Testis (tissue), 3 donors: ENCODE data around the gene CCDC117. TPM values are rescaled to one million over a fixed set of nuclear protein-coding genes. Genes with fewer than 3 reads are reported as not detected.

Experiments used
- DNase-seq: peaks from one replicate; pipeline ENCODE4 v3.0.0-alpha.2; 2019
- H3K27ac ChIP-seq, 2 donors: fragments of 200-600 bp; sonication (generic); one replicate each; pipeline ENCODE4 v1.5.1; 2019
- H3K27me3 ChIP-seq: fragments of 200-600 bp; sonication (generic); one replicate; pipeline ENCODE4 v1.5.1; 2019
- H3K36me3 ChIP-seq: fragments of 200-600 bp; sonication (generic); one replicate; pipeline ENCODE4 v1.5.1; 2017; ENCODE audit warnings: low read depth; ENCODE audit errors: missing control alignments
- H3K4me1 ChIP-seq: fragments of 200-600 bp; sonication (generic); one replicate; pipeline ENCODE4 v1.5.1; 2019
- H3K4me3 ChIP-seq, 2 donors: fragments of 200-600 bp; sonication (generic); one replicate each; pipeline ENCODE4 v1.5.1; 2017 to 2019
- H3K9me3 ChIP-seq: fragments of 200-600 bp; sonication (generic); one replicate; pipeline ENCODE4 v1.5.1; 2017
- CTCF ChIP-seq, 3 experiments: fragments of 450-650 bp in 2 of 3; fragments of 200-600 bp in 1 of 3; sonication (generic) in 1 of 3; IDR thresholded peaks; one replicate each; pipeline ENCODE4 v1.5.1; 2016 to 2019; ENCODE audit warnings: antibody characterized with exemption in 3 of 3, mild to moderate bottlenecking in 2 of 3, moderate library complexity in 1 of 3
- POLR2A ChIP-seq: fragments of 450-650 bp; IDR thresholded peaks from one replicate; pipeline ENCODE4 v1.6.1; 2017; ENCODE audit warnings: antibody characterized with exemption, mild to moderate bottlenecking, moderate library complexity
- WGBS, 2 donors: methylation state at CpG; one replicate each; pipeline ENCODE4 v1.1.5; 2018; 5-methylcytosine and 5-hydroxymethylcytosine counted together
- intact Hi-C: fragments of 100-400 bp; cut with DNase I; formaldehyde crosslinking; loops from one replicate; pipeline ENCODE4 v1.15.1; 2023; ENCODE audit warnings: low total_unique reads
- polyA plus RNA-seq: library from polyadenylated mRNA; stranded (reverse); fragments of 350-450 nt; fragmentation: Illumina TruSeq; extraction: RNeasy Lipid Tissue Mini Kit (QIAGEN cat#74804); gene quantifications from one replicate; pipeline ENCODE4 v1.2.3, GENCODE V29; 2014; ENCODE audit warnings: low read depth, low replicate concordance; ENCODE audit not compliant: insufficient read depth
- total RNA-seq, 2 donors: library from RNA; depleted of rRNA; stranded (reverse); fragments of >200 nt; gene quantifications; one replicate each; pipeline ENCODE4 v1.2.3, GENCODE V29; 2016

The CCDC117 gene
- total and polyA plus RNA-seq, 3 donors from 2014 or later = 68.6 to 83.0 (median 76.1) TPM

GRCh38 chr22:28780296-28780695 is 7.8 kb downstream of the CCDC117 start:
- Histone ChIP-seq H3K9me3 (no peaks in the 10 kb centered on the region), H3K36me3 (no peaks in the 10 kb centered on the region), H3K4me1 (no peaks in the 10 kb centered on the region), H3K27ac (no peak overlapping the region), H3K27me3 (no peaks in the 10 kb centered on the region), H3K4me3 (no peak overlapping the region)
- no peak for DNase-seq
- intact Hi-C loops = no loop called here
- WGBS, 2 donors = 100% methylated on average over 1 of the region's 1 CpG
- TF ChIP-seq POLR2A = no peak
- TF ChIP-seq CTCF (IDR thresholded peaks at IDR 0.05) = no peak

- Histone ChIP-seq H3K36me3 (no peaks in the 10 kb centered on the region), H3K27me3 (no peaks in the 10 kb centered on the region), H3K27ac (no peak overlapping the region), H3K4me1 (no peaks in the 10 kb centered on the region), H3K9me3 (no peaks in the 10 kb centered on the region), H3K4me3 (no peak overlapping the region)
- TF ChIP-seq POLR2A = no peak
- no peak for TF ChIP-seq CTCF (IDR thresholded peaks at IDR 0.05)
- WGBS, 2 donors = 92 to 93% methylated on average over 4 of the region's 4 CpGs
- DNase-seq = no peak
- intact Hi-C loops = no loop called here
Measured at GRCh38 chr22:28783786-28784671, 11.5 kb downstream of the CCDC117 start.

- no peaks in the 10 kb centered on the region for H3K36me3 ChIP-seq
- H3K4me3 ChIP-seq = no peak overlapping the region
- no peak overlapping the region for H3K27ac ChIP-seq
- H3K27me3 ChIP-seq = no peaks in the 10 kb centered on the region
- 56 to 68% methylated on average over 3 of the region's 3 CpGs for WGBS, 2 donors
- no peak for TF ChIP-seq POLR2A
- TF ChIP-seq CTCF (IDR thresholded peaks at IDR 0.05) = no peak
- intact Hi-C loops = no loop called here
- no peak for DNase-seq
- no peaks in the 10 kb centered on the region for H3K4me1 ChIP-seq
- H3K9me3 ChIP-seq = no peaks in the 10 kb centered on the region
Measured at GRCh38 chr22:28788601-28789000, 16.1 kb downstream of the CCDC117 start.

- Histone ChIP-seq H3K4me1 (no peaks in the 10 kb centered on the region), H3K36me3 (no peaks in the 10 kb centered on the region), H3K4me3 (no peak overlapping the region), H3K27me3 (no peaks in the 10 kb centered on the region), H3K27ac (no peak overlapping the region), H3K9me3 (no peaks in the 10 kb centered on the region)
- DNase-seq = no peak
- intact Hi-C loops = no loop called here
- no peak for TF ChIP-seq POLR2A
- no peak for TF ChIP-seq CTCF (IDR thresholded peaks at IDR 0.05)
- WGBS, 2 donors = 94 to 96% methylated on average over 5 of the region's 5 CpGs
Measured at GRCh38 chr22:28791124-28791523, 18.6 kb downstream of the CCDC117 start.
